Measurements from ENCODE around the gene MOB3B. TPM values are rescaled to one million over a fixed set of nuclear protein-coding genes. Genes with fewer than 3 reads are reported as not detected.

The MOB3B gene
- total RNA-seq, 1 experiment from 2014 or later: 0.19 TPM

- no peaks in the 10 kb centered on the region for H3K9me3 ChIP-seq (ENCODE audit: low read depth, low read length, poor library complexity, severe bottlenecking)
- intact Hi-C loops (cut with micrococcal nuclease; ENCODE audit: unreplicated experiment): no loop called here
- H3K27me3 ChIP-seq (replicated peaks; ENCODE audit: insufficient read depth, low read depth, low read length, poor library complexity): no peaks in the 10 kb centered on the region
- no peak overlapping the region for H3K4me3 ChIP-seq (ENCODE audit: low read depth, low read length, poor library complexity, severe bottlenecking)
- no peaks in the 10 kb centered on the region for H3K4me1 ChIP-seq (ENCODE audit: insufficient read depth, low read length, poor library complexity, severe bottlenecking)
- no peaks in the 10 kb centered on the region for H3K36me3 ChIP-seq (ENCODE audit: insufficient read depth, low read length, poor library complexity, severe bottlenecking)
- ChIA-PET CTCF (no interaction called here), POLR2A (ENCODE audit: low non-redundant PET) (no interaction called here)
- no peak for DNase-seq (ENCODE audit: low spot score)
- no peak overlapping the region for H3K27ac ChIP-seq (ENCODE audit: low read depth, low read length, poor library complexity, severe bottlenecking)
- TF ChIP-seq CTCF (conservative IDR thresholded peaks at IDR 0.05; ENCODE audit: low read depth, low read length) (no peak), EZH2 (IDR thresholded peaks at IDR 0.05; ENCODE audit: borderline replicate concordance, low read depth, low read length, poor library complexity, severe bottlenecking) (no peak)
- BruUV-seq (replicated peaks): no TSS peak
These were observed 248.8 kb downstream of the MOB3B start for GRCh38 chr9:27280860-27281259.

- POLR2A ChIA-PET (ENCODE audit: low non-redundant PET): no interaction called here
- TF ChIP-seq CTCF (conservative IDR thresholded peaks at IDR 0.05; ENCODE audit: low read depth, low read length) (no peak), EZH2 (IDR thresholded peaks at IDR 0.05; ENCODE audit: borderline replicate concordance, low read depth, low read length, poor library complexity, severe bottlenecking) (no peak)
- no peaks in the 10 kb centered on the region for H3K4me1 ChIP-seq (ENCODE audit: insufficient read depth, low read length, poor library complexity, severe bottlenecking)
- DNase-seq (ENCODE audit: low spot score): no peak
- H3K36me3 ChIP-seq (ENCODE audit: insufficient read depth, low read length, poor library complexity, severe bottlenecking): no peaks in the 10 kb centered on the region
- CTCF ChIA-PET: no interaction called here
- H3K27ac ChIP-seq (ENCODE audit: low read depth, low read length, poor library complexity, severe bottlenecking): no peak overlapping the region
- no peaks in the 10 kb centered on the region for H3K9me3 ChIP-seq (ENCODE audit: low read depth, low read length, poor library complexity, severe bottlenecking)
- H3K27me3 ChIP-seq (replicated peaks; ENCODE audit: insufficient read depth, low read depth, low read length, poor library complexity): no peaks in the 10 kb centered on the region
- intact Hi-C loops (cut with micrococcal nuclease; ENCODE audit: unreplicated experiment): no loop called here
- no TSS peak for BruUV-seq (replicated peaks)
- no peak overlapping the region for H3K4me3 ChIP-seq (ENCODE audit: low read depth, low read length, poor library complexity, severe bottlenecking)
These were observed 249.4 kb downstream of the MOB3B start for GRCh38 chr9:27280249-27280648.

GRCh38 chr9:27279611-27280010, 250.0 kb downstream of the MOB3B start:
- CTCF ChIA-PET: no interaction called here
- POLR2A ChIA-PET (ENCODE audit: low non-redundant PET): no interaction called here

More at GRCh38 chr9:27279611-27280010, 250.0 kb downstream of the MOB3B start:
- intact Hi-C loops (cut with micrococcal nuclease; ENCODE audit: unreplicated experiment): no loop called here
- Histone ChIP-seq H3K36me3 (ENCODE audit: insufficient read depth, low read length, poor library complexity, severe bottlenecking) (no peaks in the 10 kb centered on the region), H3K27ac (ENCODE audit: low read depth, low read length, poor library complexity, severe bottlenecking) (no peak overlapping the region), H3K27me3 (replicated peaks; ENCODE audit: insufficient read depth, low read depth, low read length, poor library complexity) (no peaks in the 10 kb centered on the region), H3K9me3 (ENCODE audit: low read depth, low read length, poor library complexity, severe bottlenecking) (no peaks in the 10 kb centered on the region), H3K4me3 (ENCODE audit: low read depth, low read length, poor library complexity, severe bottlenecking) (no peak overlapping the region), H3K4me1 (ENCODE audit: insufficient read depth, low read length, poor library complexity, severe bottlenecking) (no peaks in the 10 kb centered on the region)
- BruUV-seq (replicated peaks): no TSS peak
- TF ChIP-seq EZH2 (IDR thresholded peaks at IDR 0.05; ENCODE audit: borderline replicate concordance, low read depth, low read length, poor library complexity, severe bottlenecking) (no peak), CTCF (conservative IDR thresholded peaks at IDR 0.05; ENCODE audit: low read depth, low read length) (no peak)
- DNase-seq (ENCODE audit: low spot score): no peak
